Skin epidermis (tissue), 12 donors: ENCODE data around the gene OXER1.
A peak's percentile ranks its signal among the peaks of the same experiment; 100 is the strongest.

ENCODE experiments used
- H3K27ac ChIP-seq, 21 experiments: fragments of 200-600 bp; sonication (generic) in 11 of 21; one replicate each; pipeline ENCODE4 v1.5.0; 2020; ENCODE audit warnings: mild to moderate bottlenecking in 3 of 21, inconsistent platforms in 2 of 21, moderate library complexity in 2 of 21
- H3K4me3 ChIP-seq, 7 experiments: fragments of 200-600 bp; sonication (generic) in 2 of 7; one replicate each; pipeline ENCODE4 v1.5.0; 2020; ENCODE audit warnings: inconsistent platforms in 2 of 7, mild to moderate bottlenecking in 2 of 7, moderate library complexity in 1 of 7

Gene OXER1

GRCh38 chr2:42722320-42723190, 41.4 kb downstream of the OXER1 start:
- no peak overlapping the region for H3K4me3 ChIP-seq
- peak overlapping the region in 4 of 21 experiments; percentile 18 to 49 (median 35) for H3K27ac ChIP-seq

DNA sequence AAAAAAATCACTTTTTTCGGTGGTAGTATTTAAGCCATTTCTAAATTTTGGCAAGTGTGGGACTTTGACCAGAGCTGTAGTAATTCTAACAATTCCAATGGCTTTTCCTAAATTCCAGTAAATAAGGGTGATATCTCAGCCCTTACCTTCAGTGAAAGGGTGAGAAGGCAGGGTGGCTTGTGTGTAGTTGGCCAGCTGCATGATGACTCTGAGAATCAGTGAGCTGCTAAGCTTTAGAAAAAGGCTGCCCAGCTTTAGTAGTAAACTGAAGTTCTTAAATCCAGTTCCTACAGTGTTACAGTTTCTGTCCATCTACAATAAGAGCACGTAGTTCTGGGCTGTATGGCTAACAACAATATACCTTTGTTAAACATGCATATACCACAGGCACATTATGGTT, 42.0 kb downstream of the OXER1 start:
- Histone ChIP-seq H3K27ac (peak overlapping the region in 4 of 21 experiments; percentile 18 to 49 (median 38)), H3K4me3 (no peak overlapping the region)

DNA sequence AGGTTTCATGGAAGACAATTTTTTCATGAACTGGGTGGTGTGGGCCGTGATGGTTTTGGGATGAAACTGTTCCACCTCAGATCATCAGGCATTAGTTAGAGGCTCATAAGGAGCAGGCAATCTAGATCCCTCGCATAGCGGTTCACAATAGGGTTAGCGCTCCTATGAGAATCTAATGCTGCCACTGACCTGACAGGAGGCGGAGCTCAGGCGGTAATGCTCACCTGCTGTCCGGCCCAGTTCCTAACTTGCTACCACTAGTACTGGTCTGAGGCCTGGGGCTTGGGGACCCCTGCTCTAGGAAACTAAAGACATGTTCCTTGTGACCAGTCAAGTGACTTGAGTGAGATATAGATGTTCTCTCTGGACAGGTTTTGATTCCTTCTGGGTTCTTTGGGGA, 49.2 kb downstream of the OXER1 start:
- no peak overlapping the region for H3K4me3 ChIP-seq
- no peak overlapping the region for H3K27ac ChIP-seq

- no peak overlapping the region for H3K27ac ChIP-seq
- no peak overlapping the region for H3K4me3 ChIP-seq
Observed at GRCh38 chr2:42713920-42714319, 50.0 kb downstream of the OXER1 start.

DNA sequence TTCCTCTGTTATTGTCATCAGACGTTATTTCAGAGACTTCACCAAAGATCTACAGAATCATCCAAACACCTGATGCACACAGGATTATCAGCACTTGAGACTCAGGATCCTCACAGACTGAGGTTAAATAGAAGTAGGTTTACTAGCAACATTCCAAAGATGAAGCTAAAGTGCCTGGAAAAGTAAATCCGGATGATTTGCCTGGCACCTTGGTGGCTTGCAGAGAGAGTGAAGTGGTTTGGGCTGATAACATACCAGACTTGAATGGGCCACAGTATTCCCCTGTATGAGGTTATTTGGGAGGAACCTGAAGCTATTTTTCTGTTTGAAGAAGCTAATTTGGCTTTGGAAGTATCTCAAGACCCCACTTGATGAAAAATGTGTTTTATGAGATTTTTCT, 51.0 kb downstream of the OXER1 start:
- Histone ChIP-seq H3K27ac (no peak overlapping the region), H3K4me3 (no peak overlapping the region)
